WTC11 (cell line): Measurements from ENCODE around the gene GNG8.

ENCODE experiments used
- JUN ChIP-seq: sonication (generic); formaldehyde crosslinking; IDR thresholded peaks from 2 replicates; pipeline ENCODE4 v1.8.0; 2023; ENCODE audit warnings: mild to moderate bottlenecking, missing genetic modification reagents
- NR1H2 ChIP-seq: sonication (generic); formaldehyde crosslinking; IDR thresholded peaks from 2 replicates; pipeline ENCODE4 v1.9.0; 2021; ENCODE audit warnings: mild to moderate bottlenecking, moderate library complexity, missing genetic modification reagents
- NR2C2 ChIP-seq: sonication (generic); formaldehyde crosslinking; IDR thresholded peaks from 2 replicates; pipeline ENCODE4 v1.8.0; 2022; ENCODE audit warnings: mild to moderate bottlenecking, missing genetic modification reagents
- SMAD4 ChIP-seq: sonication (generic); formaldehyde crosslinking; IDR thresholded peaks from 2 replicates; pipeline ENCODE4 v1.8.0; 2022; ENCODE audit warnings: mild to moderate bottlenecking, missing genetic modification reagents
- TF ChIP-seq, protein P1 (sequence below): fragments of 200-600 bp; IDR thresholded peaks from 2 replicates; pipeline ENCODE4 v1.8.0; 2022; ENCODE audit warnings: antibody characterized with exemption

DNA sequence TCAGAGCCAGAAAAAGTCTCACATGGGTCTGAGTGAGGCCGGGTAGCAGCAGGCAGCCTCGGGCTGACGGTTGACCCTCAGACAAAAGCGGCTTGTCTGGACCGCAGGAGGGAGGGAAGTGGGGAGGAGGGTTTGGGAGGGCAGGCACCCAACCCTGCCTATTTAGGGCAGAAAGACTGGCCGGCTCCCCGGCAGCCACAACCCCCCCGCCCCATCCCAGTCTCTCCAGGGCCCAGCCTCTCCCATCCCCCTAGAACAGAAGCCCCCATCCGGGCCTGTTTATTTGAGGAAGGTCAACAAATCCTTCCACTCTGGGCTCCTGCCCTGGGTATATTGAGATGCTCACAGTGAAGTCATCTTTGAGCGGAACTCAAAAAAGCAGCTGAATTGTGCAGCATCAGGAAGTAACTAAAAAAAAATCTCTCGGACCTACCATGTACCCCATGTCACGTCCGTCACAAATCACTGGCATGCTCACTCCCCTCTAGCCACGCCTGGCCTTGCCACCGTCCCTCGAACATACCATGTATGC, 18.7 kb upstream of the GNG8 start:
- TF ChIP-seq SMAD4 (no peak), NR1H2 (CRISPR knock-in tag) (no peak), NR2C2 (no peak), JUN (CRISPR knock-in tag) (no peak)
- TF ChIP-seq, protein P1, sequence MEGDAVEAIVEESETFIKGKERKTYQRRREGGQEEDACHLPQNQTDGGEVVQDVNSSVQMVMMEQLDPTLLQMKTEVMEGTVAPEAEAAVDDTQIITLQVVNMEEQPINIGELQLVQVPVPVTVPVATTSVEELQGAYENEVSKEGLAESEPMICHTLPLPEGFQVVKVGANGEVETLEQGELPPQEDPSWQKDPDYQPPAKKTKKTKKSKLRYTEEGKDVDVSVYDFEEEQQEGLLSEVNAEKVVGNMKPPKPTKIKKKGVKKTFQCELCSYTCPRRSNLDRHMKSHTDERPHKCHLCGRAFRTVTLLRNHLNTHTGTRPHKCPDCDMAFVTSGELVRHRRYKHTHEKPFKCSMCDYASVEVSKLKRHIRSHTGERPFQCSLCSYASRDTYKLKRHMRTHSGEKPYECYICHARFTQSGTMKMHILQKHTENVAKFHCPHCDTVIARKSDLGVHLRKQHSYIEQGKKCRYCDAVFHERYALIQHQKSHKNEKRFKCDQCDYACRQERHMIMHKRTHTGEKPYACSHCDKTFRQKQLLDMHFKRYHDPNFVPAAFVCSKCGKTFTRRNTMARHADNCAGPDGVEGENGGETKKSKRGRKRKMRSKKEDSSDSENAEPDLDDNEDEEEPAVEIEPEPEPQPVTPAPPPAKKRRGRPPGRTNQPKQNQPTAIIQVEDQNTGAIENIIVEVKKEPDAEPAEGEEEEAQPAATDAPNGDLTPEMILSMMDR = no peak
